Posterior vena cava (tissue), 2 donors: ENCODE results near the gene CDC5L. TPM values are rescaled to one million over a fixed set of nuclear protein-coding genes. Genes with fewer than 3 reads are reported as not detected.

Source experiments
- DNase-seq: peaks from one replicate; pipeline ENCODE4 v3.0.0-alpha.2; 2020; ENCODE audit warnings: low spot score
- intact Hi-C, 2 donors: fragments of 100-400 bp; cut with DNase I; formaldehyde crosslinking; loops; one replicate each; pipeline versions ENCODE4 v1.14.1 to v1.14.2; 2022 to 2023
- total RNA-seq, 2 donors: library from RNA; stranded (reverse); fragmentation: NEBNext Ultra II Directional; extraction: Animal tissue kit (Norgen Biotek cat#: 25700); gene quantifications; one replicate each; pipeline ENCODE4 v1.2.1, GENCODE V29; 2021
- donor health status: DM: yes; HTN: yes; CAD: no.
- donor health status: DM: yes; HTN: yes; CAD: no.

Gene CDC5L
- total RNA-seq, 2 donors from 2014 or later: 19.1 to 25.1 TPM

GRCh38 chr6:44481056-44481455, 93.5 kb downstream of the CDC5L start:
- DNase-seq: no peak
- intact Hi-C loops: no loop called here

- DNase-seq: no peak
- intact Hi-C loops: no loop called here
Measured at GRCh38 chr6:44481760-44482159, 94.3 kb downstream of the CDC5L start.

- intact Hi-C loops: no loop called here
- DNase-seq: no peak
Measured at GRCh38 chr6:44485601-44486401, 98.3 kb downstream of the CDC5L start.

- intact Hi-C loops: no loop called here
- no peak for DNase-seq
Measured at GRCh38 chr6:44487002-44487401, 99.5 kb downstream of the CDC5L start.

- intact Hi-C loops: no loop called here
- no peak for DNase-seq
Measured at GRCh38 chr6:44487586-44487985, 100.1 kb downstream of the CDC5L start.

GRCh38 chr6:44489910-44490604, 102.6 kb downstream of the CDC5L start:
- no peak for DNase-seq
- intact Hi-C loops: loop anchor here in 1 of 2 donors (10.0 kb wide), 1 partner anchor 65 kb away; no protein-coding TSS in a partner anchor

GRCh38 chr6:44493132-44493531, 105.6 kb downstream of the CDC5L start:
- DNase-seq: no peak
- intact Hi-C loops: loop anchor here in 1 of 2 donors (10.0 kb wide), 1 partner anchor 62 kb away; no protein-coding TSS in a partner anchor

GRCh38 chr6:44493593-44493992, 106.1 kb downstream of the CDC5L start:
- no peak for DNase-seq
- intact Hi-C loops: loop anchor here in 1 of 2 donors (10.0 kb wide), 1 partner anchor 61 kb away; no protein-coding TSS in a partner anchor

- intact Hi-C loops: loop anchor here in 1 of 2 donors (10.0 kb wide), 1 partner anchor 61 kb away; no protein-coding TSS in a partner anchor
- no peak for DNase-seq
Measured at GRCh38 chr6:44494011-44494501, 106.5 kb downstream of the CDC5L start.

- intact Hi-C loops: loop anchor here in 1 of 2 donors (10.0 kb wide), 1 partner anchor 60 kb away; no protein-coding TSS in a partner anchor
- no peak for DNase-seq
Measured at GRCh38 chr6:44495036-44495901, 107.8 kb downstream of the CDC5L start.

GRCh38 chr6:44496665-44497369, 109.3 kb downstream of the CDC5L start:
- DNase-seq: no peak

GRCh38 chr6:44497807-44498206, 110.3 kb downstream of the CDC5L start:
- DNase-seq: no peak
- intact Hi-C loops: loop anchor here in 1 of 2 donors (10.0 kb wide), 1 partner anchor 57 kb away; no protein-coding TSS in a partner anchor

More at GRCh38 chr6:44496665-44497369, 109.3 kb downstream of the CDC5L start:
- intact Hi-C loops: loop anchor here in 1 of 2 donors (10.0 kb wide), 1 partner anchor 58 kb away; no protein-coding TSS in a partner anchor

GRCh38 chr6:44498436-44498835, 110.9 kb downstream of the CDC5L start:
- DNase-seq: no peak
- intact Hi-C loops: loop anchor here in 1 of 2 donors (10.0 kb wide), 1 partner anchor 56 kb away; no protein-coding TSS in a partner anchor

GRCh38 chr6:44499609-44500008, 112.1 kb downstream of the CDC5L start:
- DNase-seq: no peak
- intact Hi-C loops: loop anchor here in 1 of 2 donors (10.0 kb wide), 1 partner anchor 55 kb away; no protein-coding TSS in a partner anchor
